ENCODE measurements around the gene DGUOK. TPM values are rescaled to one million over a fixed set of nuclear protein-coding genes. Genes with fewer than 3 reads are reported as not detected.
A peak's percentile ranks its signal among the peaks of the same experiment; 100 is the strongest.

The DGUOK gene
- total RNA-seq, 1 donor from 2014 or later = 70.1 TPM

DNA sequence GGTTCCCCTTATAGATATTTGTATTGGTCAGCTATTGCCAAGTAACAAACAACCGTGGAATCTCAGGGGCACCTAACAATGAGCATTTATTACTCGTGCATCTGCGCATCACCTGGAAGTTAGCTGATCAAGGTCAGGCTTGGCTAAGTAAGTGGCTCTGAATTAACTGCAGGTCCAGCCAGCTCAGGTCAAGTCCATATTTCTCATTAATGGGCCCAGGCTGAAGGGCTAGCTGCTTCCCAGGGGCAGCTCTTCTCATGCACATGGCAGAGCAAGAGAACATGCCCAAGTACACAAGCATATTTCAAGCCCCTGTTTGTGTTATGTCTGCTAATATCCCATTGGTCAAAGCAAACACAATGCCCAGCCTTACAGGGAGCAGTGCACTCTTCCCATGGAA, 7.8 kb upstream of the DGUOK start:
- Mint-ChIP-seq H3K9me3 (no peaks in the 10 kb centered on the region), H3K4me1 (peaks cover 9% of the 10 kb centered on the region), H3K27ac (no peak overlapping the region), H3K4me3 (no peak overlapping the region), H3K36me3 (ENCODE audit: low read depth) (no peaks in the 10 kb centered on the region), H3K27me3 (no peaks in the 10 kb centered on the region)
- CTCF ChIA-PET = no interaction called here
- TF ChIP-seq, protein P1, sequence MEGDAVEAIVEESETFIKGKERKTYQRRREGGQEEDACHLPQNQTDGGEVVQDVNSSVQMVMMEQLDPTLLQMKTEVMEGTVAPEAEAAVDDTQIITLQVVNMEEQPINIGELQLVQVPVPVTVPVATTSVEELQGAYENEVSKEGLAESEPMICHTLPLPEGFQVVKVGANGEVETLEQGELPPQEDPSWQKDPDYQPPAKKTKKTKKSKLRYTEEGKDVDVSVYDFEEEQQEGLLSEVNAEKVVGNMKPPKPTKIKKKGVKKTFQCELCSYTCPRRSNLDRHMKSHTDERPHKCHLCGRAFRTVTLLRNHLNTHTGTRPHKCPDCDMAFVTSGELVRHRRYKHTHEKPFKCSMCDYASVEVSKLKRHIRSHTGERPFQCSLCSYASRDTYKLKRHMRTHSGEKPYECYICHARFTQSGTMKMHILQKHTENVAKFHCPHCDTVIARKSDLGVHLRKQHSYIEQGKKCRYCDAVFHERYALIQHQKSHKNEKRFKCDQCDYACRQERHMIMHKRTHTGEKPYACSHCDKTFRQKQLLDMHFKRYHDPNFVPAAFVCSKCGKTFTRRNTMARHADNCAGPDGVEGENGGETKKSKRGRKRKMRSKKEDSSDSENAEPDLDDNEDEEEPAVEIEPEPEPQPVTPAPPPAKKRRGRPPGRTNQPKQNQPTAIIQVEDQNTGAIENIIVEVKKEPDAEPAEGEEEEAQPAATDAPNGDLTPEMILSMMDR (IDR thresholded peaks at IDR 0.05) = no peak
- intact Hi-C loops (cut with micrococcal nuclease) = no loop called here
- DNase-seq = no peak
- POLR2A ChIA-PET = no interaction called here
- ATAC-seq (ENCODE audit: low read depth) = no peak

DNA sequence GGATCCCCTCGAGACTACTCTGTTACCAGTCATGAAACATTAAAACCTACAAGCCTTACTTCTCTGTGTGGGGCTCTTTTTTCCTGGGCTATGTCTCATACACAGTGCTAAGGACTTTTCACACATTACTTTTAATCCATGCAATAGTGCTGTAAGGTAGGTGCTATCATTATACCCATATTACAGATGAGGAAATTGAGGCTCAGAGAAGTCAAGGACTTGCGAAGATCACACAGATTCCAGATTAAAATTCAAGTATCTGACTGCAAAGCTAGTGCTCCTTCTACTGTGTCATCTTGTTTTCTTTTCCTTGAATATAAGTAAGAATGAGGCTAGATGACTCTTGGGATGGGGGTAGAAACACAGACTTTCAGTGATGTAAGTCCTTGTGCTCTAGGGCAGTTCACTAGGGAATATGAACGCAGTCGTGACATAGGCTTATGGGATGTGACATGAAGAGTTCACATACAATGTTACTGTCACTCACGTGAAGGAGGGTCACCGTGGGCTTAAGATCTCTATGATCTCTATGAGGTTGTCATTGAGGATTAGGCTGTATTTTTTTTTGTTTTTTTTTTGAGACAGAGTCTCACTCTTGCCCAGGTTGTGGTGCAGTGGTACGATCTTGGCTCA, 7.0 kb upstream of the DGUOK start:
- no peak for DNase-seq
- Mint-ChIP-seq H3K27ac (no peak overlapping the region), H3K4me3 (no peak overlapping the region), H3K4me1 (peaks cover 9% of the 10 kb centered on the region), H3K9me3 (no peaks in the 10 kb centered on the region), H3K36me3 (ENCODE audit: low read depth) (no peaks in the 10 kb centered on the region), H3K27me3 (no peaks in the 10 kb centered on the region)
- TF ChIP-seq, protein P1 (IDR thresholded peaks at IDR 0.05) = no peak
- intact Hi-C loops (cut with micrococcal nuclease) = loop anchor here (10.0 kb wide), 1 partner anchor 735 kb away; the partner anchor contains the start of gene SEMA4F
- CTCF ChIA-PET = no interaction called here
- no peak for ATAC-seq (ENCODE audit: low read depth)
- POLR2A ChIA-PET = no interaction called here

DNA sequence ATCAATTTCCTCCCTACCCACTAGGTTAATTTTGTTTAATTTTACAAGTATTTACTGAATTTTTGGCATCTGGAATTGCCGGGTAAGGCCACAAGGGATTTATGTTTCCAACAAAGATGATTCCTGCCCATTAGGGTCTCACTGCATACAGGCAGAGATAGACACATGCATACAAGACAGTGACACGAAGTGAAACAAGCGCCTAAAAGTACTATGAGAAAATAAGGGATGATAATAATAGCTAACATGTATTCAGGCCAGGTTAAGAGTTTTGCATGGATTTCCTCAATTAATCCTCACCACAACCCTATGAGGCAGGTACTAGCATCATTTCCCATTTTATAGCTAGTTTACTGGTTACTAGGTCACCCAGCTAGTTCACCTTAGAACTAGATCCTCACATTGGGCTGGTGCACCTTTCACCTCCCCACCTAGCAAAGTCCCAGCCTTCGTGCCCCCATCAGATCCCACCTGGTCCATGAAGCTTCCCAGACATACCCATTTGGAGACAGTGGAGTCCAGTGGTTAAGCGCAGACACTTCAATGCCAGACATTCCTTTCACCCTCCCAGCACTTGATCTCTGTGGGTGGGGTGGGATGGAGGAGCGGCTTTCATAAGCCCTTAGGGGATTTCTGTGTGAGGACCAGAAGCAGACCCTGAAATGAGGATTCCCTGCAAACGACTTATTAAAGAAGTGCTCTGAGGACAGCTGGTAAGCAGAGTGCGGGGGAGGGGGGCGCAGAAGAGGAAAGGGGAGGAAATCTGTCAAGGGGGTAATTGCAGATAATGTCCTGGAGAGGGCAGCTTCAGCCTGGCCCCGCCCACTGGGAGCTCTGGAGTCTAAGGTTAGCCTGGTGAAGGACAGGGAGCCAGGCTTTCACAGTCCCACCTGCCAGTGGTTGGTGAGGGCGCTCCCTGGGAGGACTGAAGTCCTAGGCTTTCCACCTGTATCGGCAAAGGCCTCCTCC, 5.8 kb upstream of the DGUOK start:
- no peaks in the 10 kb centered on the region for H3K27me3 Mint-ChIP-seq
- no peak overlapping the region for H3K4me3 Mint-ChIP-seq
- TF ChIP-seq, protein P1 (IDR thresholded peaks at IDR 0.05) = no peak
- H3K4me1 Mint-ChIP-seq = peaks cover 16% of the 10 kb centered on the region
- intact Hi-C loops (cut with micrococcal nuclease) = loop anchor here (10.0 kb wide), 1 partner anchor 734 kb away; the partner anchor contains the start of gene SEMA4F
- H3K27ac Mint-ChIP-seq = no peak overlapping the region
- ChIA-PET CTCF (interaction anchor here (1.0 to 1.5 kb wide), 2 partner anchors 199 to 230 kb away, joined by 3 read pairs; no protein-coding TSS in a partner anchor), POLR2A (interaction anchor here (0.7 to 1.3 kb wide), 2 partner anchors 159 to 184 kb away, joined by 3 to 4 read pairs; no protein-coding TSS in a partner anchor)
- DNase-seq (no peak), ATAC-seq (ENCODE audit: low read depth) (peak; percentile 67)
- H3K36me3 Mint-ChIP-seq (ENCODE audit: low read depth) = no peaks in the 10 kb centered on the region
- no peaks in the 10 kb centered on the region for H3K9me3 Mint-ChIP-seq

DNA sequence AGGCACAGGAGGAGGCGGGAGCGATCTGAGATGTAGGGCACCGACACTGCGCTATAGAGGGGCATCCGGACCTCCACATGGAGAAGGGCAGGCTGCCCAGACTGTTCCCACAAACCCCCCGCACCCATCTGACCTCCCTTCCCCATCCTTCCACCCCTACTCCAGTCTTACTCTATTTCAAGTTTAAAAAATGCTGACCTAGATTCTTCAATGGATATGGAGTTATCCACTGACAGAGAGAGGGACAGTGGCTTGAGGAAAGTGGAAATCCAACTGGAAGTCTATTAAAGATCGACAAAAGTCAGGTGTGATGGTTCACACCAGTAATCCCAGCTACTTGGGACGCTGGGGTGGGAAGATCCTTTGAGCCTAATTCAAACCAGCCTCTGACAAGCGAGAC, 5.1 kb upstream of the DGUOK start:
- TF ChIP-seq, protein P1 (IDR thresholded peaks at IDR 0.05) = no peak
- Mint-ChIP-seq H3K4me3 (no peak overlapping the region), H3K27me3 (no peaks in the 10 kb centered on the region), H3K36me3 (ENCODE audit: low read depth) (peaks cover under 1% of the 10 kb centered on the region), H3K27ac (no peak overlapping the region), H3K9me3 (no peaks in the 10 kb centered on the region), H3K4me1 (peaks cover 22% of the 10 kb centered on the region)
- DNase-seq (no peak), ATAC-seq (ENCODE audit: low read depth) (no peak)
- intact Hi-C loops (cut with micrococcal nuclease) = loop anchor here (10.0 kb wide), 1 partner anchor 733 kb away; the partner anchor contains the start of gene SEMA4F
- POLR2A ChIA-PET = interaction anchor here (1.3 kb wide), 1 partner anchor 158 kb away, joined by 4 read pairs; no protein-coding TSS in a partner anchor
- CTCF ChIA-PET = interaction anchor here (1.5 kb wide), 1 partner anchor 230 kb away, joined by 3 read pairs; no protein-coding TSS in a partner anchor
